ENCODE measurements around the gene TICAM1.

TICAM1 gene

DNA sequence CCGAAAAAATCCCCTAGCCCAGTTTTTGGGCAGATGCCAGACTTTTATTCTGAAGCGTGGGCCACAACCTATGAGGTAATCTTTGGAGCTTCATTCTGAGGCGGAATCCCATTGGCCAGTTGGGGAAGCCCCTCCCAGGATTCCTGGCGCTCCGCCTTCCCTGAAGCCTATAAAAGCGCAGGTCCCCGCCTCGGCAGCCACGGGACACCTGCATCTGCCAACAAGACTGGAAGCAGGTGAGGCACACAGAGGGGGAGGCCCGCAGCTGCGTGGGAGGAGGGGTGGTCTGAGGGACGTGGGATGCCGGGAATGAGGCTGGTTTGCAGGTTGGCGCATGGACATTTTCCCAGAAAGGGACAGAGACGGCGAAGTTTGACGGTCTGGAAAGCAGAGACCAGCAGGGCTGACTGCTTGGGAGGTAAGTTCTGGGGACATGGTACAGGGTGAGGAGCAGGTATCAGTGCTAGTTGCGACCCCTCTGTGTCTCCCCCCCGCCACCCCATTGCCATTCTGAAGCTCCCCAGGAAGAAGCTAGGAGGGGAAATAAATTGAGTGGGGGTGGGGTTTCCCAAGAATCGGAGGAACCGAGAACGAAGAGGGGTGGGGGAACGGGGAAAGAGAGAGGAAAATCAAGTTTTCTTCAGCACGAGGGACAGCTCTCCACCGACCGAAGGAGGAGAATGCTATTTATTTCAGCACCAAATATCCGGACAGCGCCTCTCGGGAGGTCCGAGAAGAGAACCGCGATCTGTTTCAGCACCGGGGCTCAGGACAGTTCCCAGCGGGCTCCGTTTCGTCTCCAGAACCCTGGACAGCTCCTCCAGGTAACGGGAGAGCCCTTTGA lies 62.4 kb downstream of the TICAM1 start:
- DNase-seq (ENCODE audit: low read depth): peak; percentile 61
